ENCODE data around the gene ZNF14.
A peak's percentile ranks its signal among the peaks of the same experiment; 100 is the strongest.
"Not testable (repeated sequence)": the region's sequence is repeated elsewhere in the genome, so short reads cannot be mapped to it uniquely, and the experiment has no call there.

ZNF14 gene

DNA sequence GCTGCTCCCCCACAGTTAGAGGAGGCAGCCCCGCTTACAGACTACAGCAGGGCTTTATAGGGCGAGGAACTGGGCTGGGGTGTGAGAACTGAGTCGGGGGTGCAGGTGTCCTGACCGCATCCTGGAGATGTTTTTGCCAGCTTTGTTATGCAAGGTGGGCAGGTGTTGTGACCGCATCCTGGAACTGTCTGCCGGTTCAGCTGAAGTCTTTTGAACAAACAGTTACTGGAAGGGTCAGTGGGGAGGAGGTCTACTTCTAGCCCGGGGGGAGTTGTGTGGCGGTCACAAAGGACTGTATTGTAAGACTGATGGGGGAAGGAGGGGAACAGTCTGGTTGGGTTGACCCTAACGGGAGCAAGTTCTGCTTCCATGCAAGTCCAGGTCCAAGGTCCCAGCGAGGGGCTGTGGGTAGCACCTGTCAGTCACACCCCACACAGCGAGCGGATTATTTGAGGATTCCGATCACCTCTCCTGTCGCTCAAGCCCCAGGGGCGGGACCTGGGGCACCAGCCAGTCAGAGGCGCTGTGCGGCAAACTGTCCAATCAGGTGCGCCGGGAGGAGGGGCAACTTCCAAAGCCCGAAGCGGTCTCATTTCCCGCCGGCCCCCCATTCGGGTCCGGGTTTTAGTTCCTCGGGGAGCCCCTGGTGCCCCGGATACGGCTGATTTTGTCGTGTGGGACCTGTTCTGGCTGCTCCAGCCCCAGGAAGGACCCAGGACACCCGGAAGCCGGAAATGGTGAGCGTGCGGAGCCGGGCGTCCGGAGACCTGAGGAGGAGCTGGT, 64.5 kb downstream of the ZNF14 start, which contains the start of gene ZNF101:
Gene ZNF101 (plus strand): TSS at position 610 of the 783 bp plus-strand sequence. CDS start 125 bp downstream, at position 735.
- Histone ChIP-seq H4K8ac (ENCODE audit: low read depth, low read length) (no peak within 1 kb of the TSS), H2BK5ac (ENCODE audit: low read length) (peak within 1 kb of the TSS; percentile 82), H3K9ac (ENCODE audit: low read depth, low read length, poor library complexity) (peak within 1 kb of the TSS; percentile 79), H3K4ac (ENCODE audit: low read length) (no peak within 1 kb of the TSS), H2AFZ (ENCODE audit: low read length) (peak within 1 kb of the TSS; percentile 87), H3K4me2 (ENCODE audit: insufficient read depth, low read length, poor library complexity, severe bottlenecking) (peak within 1 kb of the TSS; percentile 67), H3K9me3 (replicated peaks in 1 of 2; ENCODE audit: control insufficient read depth in 2 of 2, insufficient read depth in 1 of 2, low read depth in 1 of 2, low read length in 2 of 2) (peaks cover 0 to 34% of the 10 kb centered on the region in 2 donors), H3K79me1 (ENCODE audit: low read depth, low read length) (peaks cover 6% of the 10 kb centered on the region), H2BK120ac (ENCODE audit: low read depth, low read length) (no peak within 1 kb of the TSS), H2BK15ac (ENCODE audit: low read length) (peak within 1 kb of the TSS; percentile 75), H4K91ac (ENCODE audit: low read depth, low read length, poor library complexity) (no peak within 1 kb of the TSS), H3K18ac (ENCODE audit: low read length) (peak within 1 kb of the TSS; percentile 98), H3K14ac (ENCODE audit: low read length) (no peak within 1 kb of the TSS), H2AK5ac (ENCODE audit: low read depth, low read length) (no peak within 1 kb of the TSS), H3K23ac (ENCODE audit: low read depth, low read length, poor library complexity) (peak within 1 kb of the TSS; percentile 73), H3K4me1 (ENCODE audit: control insufficient read depth in 2 of 2, insufficient read depth in 1 of 2, low read depth in 1 of 2, low read length in 2 of 2) (peaks cover 3 to 6% of the 10 kb centered on the region in 2 donors), H3K27ac (replicated peaks; ENCODE audit: low read length) (peak within 1 kb of the TSS; percentile 76), H3K27me3 (ENCODE audit: control insufficient read depth in 3 of 3, insufficient read depth in 3 of 3, low read depth in 1 of 3, low read length in 3 of 3) (no peaks in the 10 kb centered on the region), H3K4me3 (ENCODE audit: low read length in 2 of 2) (peak within 1 kb of the TSS; percentile 97), H3K36me3 (replicated peaks in 1 of 2; ENCODE audit: control insufficient read depth in 2 of 2, insufficient read depth in 2 of 2, low read length in 2 of 2) (peaks cover 0 to 26% of the 10 kb centered on the region in 2 donors), H2BK12ac (ENCODE audit: low read length) (no peak within 1 kb of the TSS)
- no CpG with 5 or more reads among the region's 36 CpGs for WGBS, 2 donors (ENCODE audit: extremely low coverage in 2 of 2, insufficient read length in 2 of 2, insufficient replicate concordance in 1 of 2)
- DNase-seq (ENCODE audit: low spot score), result peak; percentile 89

DNA sequence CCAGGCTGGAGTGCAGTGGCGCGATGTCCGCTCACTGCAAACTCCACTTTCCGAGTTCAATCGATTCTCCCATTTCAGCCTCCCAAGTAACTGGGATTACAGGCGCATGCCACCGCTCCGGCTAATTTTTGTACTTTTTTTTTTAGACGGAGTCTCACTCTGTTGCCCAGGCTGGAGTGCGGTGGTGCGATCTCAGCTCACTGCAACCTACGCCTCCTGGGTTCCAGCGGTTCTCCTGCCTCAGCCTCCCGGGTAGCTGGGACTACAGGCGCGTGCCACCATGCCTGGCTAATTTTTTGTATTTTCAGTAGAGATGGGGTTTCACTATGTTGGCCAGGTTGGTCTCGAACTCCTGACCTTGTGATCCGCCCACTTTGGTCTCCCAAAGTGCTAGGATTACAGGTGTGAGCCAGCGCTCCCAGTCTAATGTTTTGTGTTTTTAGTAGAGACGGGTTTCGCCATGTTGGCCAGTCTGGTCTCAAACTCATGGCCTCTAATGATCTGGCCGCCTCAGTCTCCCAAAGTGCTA, 67.4 kb downstream of the ZNF14 start:
- H3K9me3 ChIP-seq (replicated peaks in 1 of 2; ENCODE audit: control insufficient read depth in 2 of 2, insufficient read depth in 1 of 2, low read depth in 1 of 2, low read length in 2 of 2); H2AFZ ChIP-seq (ENCODE audit: low read length); H3K9ac ChIP-seq (ENCODE audit: low read depth, low read length, poor library complexity); H3K18ac ChIP-seq (ENCODE audit: low read length); H3K14ac ChIP-seq (ENCODE audit: low read length); H2BK5ac ChIP-seq (ENCODE audit: low read length); H3K4ac ChIP-seq (ENCODE audit: low read length); H2BK120ac ChIP-seq (ENCODE audit: low read depth, low read length); H3K27me3 ChIP-seq (ENCODE audit: control insufficient read depth in 3 of 3, insufficient read depth in 3 of 3, low read depth in 1 of 3, low read length in 3 of 3); H2AK5ac ChIP-seq (ENCODE audit: low read depth, low read length); DNase-seq (ENCODE audit: low spot score); H3K4me2 ChIP-seq (ENCODE audit: insufficient read depth, low read length, poor library complexity, severe bottlenecking); H3K27ac ChIP-seq (replicated peaks; ENCODE audit: low read length); H4K91ac ChIP-seq (ENCODE audit: low read depth, low read length, poor library complexity); H2BK12ac ChIP-seq (ENCODE audit: low read length); H3K23ac ChIP-seq (ENCODE audit: low read depth, low read length, poor library complexity); H4K8ac ChIP-seq (ENCODE audit: low read depth, low read length); H2BK15ac ChIP-seq (ENCODE audit: low read length); H3K4me3 ChIP-seq (ENCODE audit: low read length in 2 of 2): not testable (repeated sequence)
- WGBS, 2 donors (ENCODE audit: extremely low coverage in 2 of 2, insufficient read length in 2 of 2, insufficient replicate concordance in 1 of 2), result no CpG with 5 or more reads among the region's 22 CpGs
- peaks cover 4 to 18% of the 10 kb centered on the region in 2 donors for H3K36me3 ChIP-seq (replicated peaks in 1 of 2; ENCODE audit: control insufficient read depth in 2 of 2, insufficient read depth in 2 of 2, low read length in 2 of 2)
- H3K4me1 ChIP-seq (ENCODE audit: control insufficient read depth in 2 of 2, insufficient read depth in 1 of 2, low read depth in 1 of 2, low read length in 2 of 2), result peaks cover 14 to 20% of the 10 kb centered on the region in 2 donors
- peaks cover 14% of the 10 kb centered on the region for H3K79me1 ChIP-seq (ENCODE audit: low read depth, low read length)

DNA sequence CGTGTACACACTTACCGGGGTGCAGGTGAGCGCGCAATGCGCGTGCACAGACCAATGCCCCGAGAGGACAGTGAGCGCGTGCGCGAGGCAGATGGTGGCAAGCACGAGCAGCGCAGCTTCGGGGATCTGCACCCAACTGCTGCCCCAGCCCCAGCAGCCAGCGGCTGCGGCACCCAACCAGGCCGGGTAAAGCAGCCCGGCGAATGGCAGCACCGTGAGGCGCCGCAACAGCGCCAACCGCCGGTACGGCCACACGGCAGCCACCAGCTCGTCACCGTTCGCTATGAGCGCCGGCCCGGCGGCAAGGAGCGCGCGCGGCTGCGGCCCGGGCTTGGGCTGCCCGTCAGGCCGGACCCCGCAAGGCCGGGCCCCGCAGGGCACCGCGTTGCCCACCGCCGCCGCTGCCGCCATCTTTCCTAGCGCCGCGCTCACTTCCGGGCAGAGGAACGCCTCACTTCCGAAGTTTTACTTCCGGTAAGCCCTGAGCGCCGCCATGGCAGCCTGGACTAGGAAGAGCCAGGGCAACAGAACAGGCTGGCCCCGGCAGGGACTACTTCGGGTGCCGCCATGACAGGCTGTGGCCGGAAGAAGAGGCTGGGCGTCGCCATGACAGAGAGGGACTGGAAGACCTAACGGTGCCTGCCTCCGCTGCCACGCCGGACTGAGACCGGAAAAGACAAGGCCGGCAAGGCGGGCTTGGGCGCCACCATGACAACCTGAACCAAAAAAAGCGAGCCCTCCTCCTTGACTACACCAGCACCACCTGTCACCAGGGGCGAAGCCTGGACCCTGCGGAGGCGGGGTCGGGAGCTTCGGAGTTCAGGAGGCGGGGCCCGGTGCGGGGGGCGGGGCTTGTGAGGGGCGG, 69.4 kb downstream of the ZNF14 start, which contains the start of gene ATP13A1:
Gene ATP13A1 (minus strand): TSS at position 421 of the 865 bp plus-strand sequence. CDS start 10 bp downstream, at position 411.
- Histone ChIP-seq H4K91ac (ENCODE audit: low read depth, low read length, poor library complexity) (peak within 1 kb of the TSS; percentile 85), H2AFZ (ENCODE audit: low read length) (peak within 1 kb of the TSS; percentile 92), H4K8ac (ENCODE audit: low read depth, low read length) (peak within 1 kb of the TSS; percentile 45), H2BK12ac (ENCODE audit: low read length) (no peak within 1 kb of the TSS), H2BK5ac (ENCODE audit: low read length) (peak within 1 kb of the TSS; percentile 75), H2BK15ac (ENCODE audit: low read length) (peak within 1 kb of the TSS; percentile 77), H3K9me3 (replicated peaks in 1 of 2; ENCODE audit: control insufficient read depth in 2 of 2, insufficient read depth in 1 of 2, low read depth in 1 of 2, low read length in 2 of 2) (no peaks in the 10 kb centered on the region), H3K27ac (replicated peaks; ENCODE audit: low read length) (peak within 1 kb of the TSS; percentile 95), H3K4me1 (ENCODE audit: control insufficient read depth in 2 of 2, insufficient read depth in 1 of 2, low read depth in 1 of 2, low read length in 2 of 2) (peaks cover 14 to 18% of the 10 kb centered on the region in 2 donors), H3K18ac (ENCODE audit: low read length) (peak within 1 kb of the TSS; percentile 89), H2BK120ac (ENCODE audit: low read depth, low read length) (peak within 1 kb of the TSS; percentile 26), H3K27me3 (ENCODE audit: control insufficient read depth in 3 of 3, insufficient read depth in 3 of 3, low read depth in 1 of 3, low read length in 3 of 3) (no peaks in the 10 kb centered on the region), H2AK5ac (ENCODE audit: low read depth, low read length) (peak within 1 kb of the TSS; percentile 92), H3K9ac (ENCODE audit: low read depth, low read length, poor library complexity) (peak within 1 kb of the TSS; percentile 96), H3K14ac (ENCODE audit: low read length) (peak within 1 kb of the TSS; percentile 39), H3K4ac (ENCODE audit: low read length) (no peak within 1 kb of the TSS), H3K4me2 (ENCODE audit: insufficient read depth, low read length, poor library complexity, severe bottlenecking) (peak within 1 kb of the TSS; percentile 99), H3K4me3 (ENCODE audit: low read length in 2 of 2) (peak within 1 kb of the TSS; percentile 88 to 97), H3K79me1 (ENCODE audit: low read depth, low read length) (peaks cover 8% of the 10 kb centered on the region), H3K36me3 (replicated peaks in 1 of 2; ENCODE audit: control insufficient read depth in 2 of 2, insufficient read depth in 2 of 2, low read length in 2 of 2) (peaks cover 16 to 31% of the 10 kb centered on the region in 2 donors), H3K23ac (ENCODE audit: low read depth, low read length, poor library complexity) (peak within 1 kb of the TSS; percentile 98)
- DNase-seq (ENCODE audit: low spot score), result peak; percentile 92
- WGBS, 2 donors (ENCODE audit: extremely low coverage in 2 of 2, insufficient read length in 2 of 2, insufficient replicate concordance in 1 of 2), result no CpG with 5 or more reads among the region's 85 CpGs

All from neuronal stem cell (in vitro differentiated cells).